ENCODE data around the gene RYR3. TPM values are rescaled to one million over a fixed set of nuclear protein-coding genes. Genes with fewer than 3 reads are reported as not detected.

Gene RYR3
- total RNA-seq, 1 donor from 2014 or later: 15.4 TPM

DNA sequence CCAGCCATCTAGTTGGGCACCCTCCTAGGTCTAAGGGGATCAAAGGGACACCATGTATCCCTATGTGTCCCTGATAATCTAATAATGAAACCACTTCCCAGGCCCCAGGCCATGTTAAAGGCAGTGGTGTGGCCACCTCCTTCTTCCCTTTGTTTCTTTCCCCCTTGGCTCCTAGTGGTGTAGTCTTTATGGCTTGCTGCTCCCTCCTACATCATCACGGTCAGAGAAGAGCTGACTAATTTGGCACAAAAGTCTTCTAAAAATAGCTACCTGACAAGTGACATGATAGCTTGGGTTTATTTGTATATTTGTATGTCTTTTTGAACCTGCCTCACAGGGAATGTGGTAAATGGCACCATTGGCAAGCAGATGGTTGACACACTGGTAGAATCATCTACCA, 526.5 kb downstream of the RYR3 start:
- DNase-seq: no peak

GRCh38 chr15:33839540-33839939, 528.8 kb downstream of the RYR3 start:
- no peak for DNase-seq

- DNase-seq: no peak
These were observed 529.8 kb downstream of the RYR3 start for GRCh38 chr15:33840615-33841014.

GRCh38 chr15:33844186-33844585, 533.4 kb downstream of the RYR3 start:
- DNase-seq: no peak

GRCh38 chr15:33844597-33844996, 533.8 kb downstream of the RYR3 start:
- DNase-seq: no peak

DNA sequence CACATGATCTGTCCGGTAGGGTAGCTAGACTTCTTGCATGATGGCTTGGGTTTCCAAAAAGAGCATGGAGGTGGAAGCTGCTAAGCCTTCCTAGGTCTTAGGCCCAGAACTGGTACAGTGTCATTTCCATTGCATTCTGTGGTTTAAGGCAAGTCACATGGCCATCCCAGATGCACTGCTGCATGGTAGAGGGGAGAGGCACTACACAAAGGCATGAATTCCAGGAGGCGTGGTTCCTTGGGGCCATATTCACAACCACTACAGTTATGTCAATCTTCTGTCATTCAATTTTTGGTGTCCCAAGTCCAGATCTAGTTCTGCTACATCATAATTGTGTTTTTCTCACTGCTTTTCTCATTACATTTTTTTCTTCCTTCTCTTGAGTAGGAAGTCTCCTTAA, 535.4 kb downstream of the RYR3 start:
- DNase-seq: no peak

DNA sequence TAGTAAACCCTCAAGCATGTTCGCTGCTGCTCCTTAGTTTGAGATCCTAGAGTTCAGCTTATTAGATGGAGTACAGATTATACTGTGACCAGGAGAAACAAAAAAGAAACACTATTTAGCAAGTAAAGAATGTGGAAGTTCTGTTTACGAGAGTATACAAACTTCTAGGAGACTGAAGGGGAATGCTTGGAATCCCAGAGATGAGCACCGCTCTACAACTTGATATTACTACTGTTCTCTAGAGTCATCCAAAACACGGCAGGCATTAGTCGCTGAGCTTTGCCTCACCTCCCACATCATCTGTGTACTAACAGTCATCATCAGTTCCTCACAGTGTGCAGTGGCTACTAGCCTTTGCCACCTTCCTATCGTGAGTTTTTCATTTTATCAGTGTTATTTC, 536.1 kb downstream of the RYR3 start:
- no peak for DNase-seq

- no peak for DNase-seq
These were observed 537.2 kb downstream of the RYR3 start for GRCh38 chr15:33848011-33848410.

GRCh38 chr15:33851079-33851478, 540.3 kb downstream of the RYR3 start:
- DNase-seq: no peak

DNA sequence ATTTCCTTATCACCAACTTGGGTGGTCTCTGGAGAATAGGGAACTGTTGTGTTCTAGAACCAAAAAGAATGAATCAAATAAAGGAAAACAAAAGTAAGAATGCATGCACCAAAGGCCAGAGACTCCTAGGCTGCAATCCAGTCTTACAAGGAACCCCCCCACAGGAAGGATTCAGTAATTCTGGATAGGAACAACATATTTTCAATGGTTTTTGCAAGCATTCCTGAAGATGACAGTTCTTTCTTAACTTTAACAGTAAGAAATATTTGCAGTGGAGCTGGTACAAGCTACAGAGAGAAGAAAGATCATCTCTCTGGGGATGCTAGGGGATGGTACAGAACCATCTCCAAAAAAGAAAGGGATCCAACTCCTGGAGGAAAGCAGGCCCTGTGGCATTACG, 541.3 kb downstream of the RYR3 start:
- DNase-seq: no peak

DNA sequence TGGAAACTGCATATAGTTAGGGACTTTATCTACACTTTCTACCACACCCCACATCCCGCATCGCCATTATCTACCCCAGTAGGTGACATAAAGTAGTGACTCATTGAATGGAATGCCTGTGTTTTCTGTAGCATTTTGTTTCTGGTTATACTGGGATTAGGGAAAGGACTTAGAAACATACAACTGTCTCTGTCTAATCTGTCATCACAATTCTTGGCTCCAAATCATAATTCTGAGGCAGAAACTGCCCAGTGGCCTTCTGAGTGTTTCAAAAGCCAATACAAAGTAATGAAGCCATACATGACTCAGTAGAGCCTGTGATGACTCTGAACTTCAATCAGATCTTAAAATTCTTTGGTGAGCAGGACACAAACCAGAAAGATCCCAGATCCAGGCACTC, 541.8 kb downstream of the RYR3 start:
- DNase-seq: no peak

GRCh38 chr15:33857726-33858125, 547.0 kb downstream of the RYR3 start:
- no peak for DNase-seq

GRCh38 chr15:33858836-33859235, 548.1 kb downstream of the RYR3 start:
- DNase-seq: no peak

GRCh38 chr15:33859992-33860545, 549.3 kb downstream of the RYR3 start:
- no peak for DNase-seq

DNA sequence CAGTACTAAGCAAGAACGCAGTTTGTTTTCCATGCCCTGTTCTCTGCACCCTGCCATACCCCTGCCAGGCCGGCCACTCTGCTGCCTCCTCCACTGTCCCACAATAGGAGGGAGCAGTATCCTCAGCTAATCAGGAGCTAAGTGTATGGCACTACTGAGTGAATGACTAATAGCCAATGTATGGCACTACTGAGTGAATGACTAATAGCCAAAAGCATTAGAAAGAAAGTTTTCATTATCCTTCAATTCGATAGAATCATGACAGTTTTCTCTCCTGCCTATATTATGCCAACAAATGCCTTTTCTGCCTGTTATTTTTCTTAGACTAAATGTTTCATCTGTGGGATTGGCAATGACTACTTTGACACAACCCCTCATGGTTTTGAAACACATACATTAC, 550.0 kb downstream of the RYR3 start:
- no peak for DNase-seq

- DNase-seq: no peak
These were observed 553.8 kb downstream of the RYR3 start for GRCh38 chr15:33864360-33865075.

DNA sequence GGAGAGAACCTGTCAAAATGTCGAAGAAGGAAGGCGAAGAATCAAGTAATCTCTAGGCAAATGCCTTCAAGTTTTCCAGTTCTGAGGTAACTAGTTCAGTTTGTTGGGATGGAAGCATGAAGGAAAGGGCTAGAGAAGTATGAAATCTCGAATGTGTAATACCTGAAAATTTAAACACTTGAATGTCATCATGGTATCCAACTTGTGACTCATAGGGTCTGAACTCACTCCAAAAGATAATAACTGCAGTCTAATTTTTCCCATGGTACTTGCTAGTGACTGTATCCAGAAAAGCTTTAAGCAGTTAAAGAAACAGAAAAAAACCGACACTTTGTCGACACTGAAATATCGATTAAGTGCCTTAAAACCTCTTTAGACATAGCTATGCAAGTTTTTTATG, 554.6 kb downstream of the RYR3 start:
- DNase-seq: no peak

- no peak for DNase-seq
These were observed 555.5 kb downstream of the RYR3 start for GRCh38 chr15:33866101-33866737.

- no peak for DNase-seq
These were observed 561.2 kb downstream of the RYR3 start for GRCh38 chr15:33871980-33872379.

GRCh38 chr15:33872416-33873106, 561.8 kb downstream of the RYR3 start:
- DNase-seq: no peak

DNA sequence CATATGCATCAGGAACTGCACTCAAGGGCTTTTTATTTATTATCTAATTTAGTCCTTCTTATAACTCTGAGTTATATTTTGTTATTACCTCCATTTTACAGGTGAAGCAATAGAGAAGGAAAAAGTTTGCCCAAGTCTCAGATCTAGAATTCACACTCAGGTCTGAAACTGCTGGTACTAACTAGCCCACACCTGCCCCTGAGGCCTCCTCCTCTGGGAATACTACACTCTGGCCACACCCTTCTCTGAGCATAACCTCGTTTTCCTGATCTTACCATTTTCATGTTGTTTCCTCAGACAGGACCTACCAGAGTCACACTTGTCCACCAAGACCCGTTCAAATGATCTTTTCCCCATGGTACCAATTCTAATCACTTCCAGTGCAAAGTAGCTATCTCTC, 563.4 kb downstream of the RYR3 start:
- DNase-seq: no peak

- DNase-seq: no peak
These were observed 572.2 kb downstream of the RYR3 start for GRCh38 chr15:33882921-33883320.

- no peak for DNase-seq
These were observed 577.4 kb downstream of the RYR3 start for GRCh38 chr15:33888176-33888575.
